GM21619 (cell line): ENCODE data around the gene G6PC3.
"Not testable (repeated sequence)": the region's sequence is repeated elsewhere in the genome, so short reads cannot be mapped to it uniquely, and the experiment has no call there.

Source experiments
- ATAC-seq: cut with Tn5 transposase; IDR thresholded peaks from one replicate; pipeline ENCODE4 v1.9.1; 2021; ENCODE audit not compliant: unreplicated experiment

Gene G6PC3

DNA sequence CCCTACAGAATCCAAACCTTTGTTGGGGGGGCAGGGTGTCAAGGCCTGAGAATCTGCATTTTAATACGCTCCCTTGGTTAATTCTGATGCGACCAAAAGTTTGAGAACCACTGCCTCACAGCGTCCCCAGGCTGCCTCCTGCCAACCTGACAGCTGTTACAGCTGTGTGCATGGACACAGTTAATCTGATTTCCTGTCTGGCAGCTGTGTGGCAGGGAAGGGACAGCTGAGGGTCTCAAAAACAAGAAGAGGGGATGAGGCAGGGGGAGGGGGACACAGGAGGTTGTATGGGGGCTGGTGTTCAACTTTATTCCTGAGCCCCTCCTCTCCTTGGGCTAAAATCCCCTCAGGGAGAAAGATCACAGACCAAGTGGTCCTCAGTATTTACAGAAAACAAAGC, 35.4 kb downstream of the G6PC3 start:
- ATAC-seq = no peak

GRCh38 chr17:44106801-44107200, 36.3 kb downstream of the G6PC3 start:
- no peak for ATAC-seq

- ATAC-seq = no peak
These were observed 38.1 kb downstream of the G6PC3 start for GRCh38 chr17:44108440-44109311.

DNA sequence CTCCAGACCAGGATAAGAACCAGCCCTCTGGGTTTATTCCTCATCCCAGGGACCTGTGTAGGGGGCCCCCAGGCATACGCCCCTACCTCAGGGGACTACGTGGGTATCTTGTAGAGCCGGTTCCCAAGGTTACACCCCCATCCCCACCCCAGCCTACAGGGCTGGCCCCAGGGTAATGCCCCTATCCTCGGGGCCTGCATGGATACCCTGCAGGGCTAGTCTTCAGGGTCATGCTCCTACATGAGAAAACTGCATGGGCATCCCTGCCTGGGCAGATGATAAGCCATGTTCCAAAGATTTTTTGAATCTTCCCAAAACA, 38.7 kb downstream of the G6PC3 start:
- ATAC-seq = no peak

GRCh38 chr17:44110011-44110686, 39.6 kb downstream of the G6PC3 start:
- no peak for ATAC-seq

DNA sequence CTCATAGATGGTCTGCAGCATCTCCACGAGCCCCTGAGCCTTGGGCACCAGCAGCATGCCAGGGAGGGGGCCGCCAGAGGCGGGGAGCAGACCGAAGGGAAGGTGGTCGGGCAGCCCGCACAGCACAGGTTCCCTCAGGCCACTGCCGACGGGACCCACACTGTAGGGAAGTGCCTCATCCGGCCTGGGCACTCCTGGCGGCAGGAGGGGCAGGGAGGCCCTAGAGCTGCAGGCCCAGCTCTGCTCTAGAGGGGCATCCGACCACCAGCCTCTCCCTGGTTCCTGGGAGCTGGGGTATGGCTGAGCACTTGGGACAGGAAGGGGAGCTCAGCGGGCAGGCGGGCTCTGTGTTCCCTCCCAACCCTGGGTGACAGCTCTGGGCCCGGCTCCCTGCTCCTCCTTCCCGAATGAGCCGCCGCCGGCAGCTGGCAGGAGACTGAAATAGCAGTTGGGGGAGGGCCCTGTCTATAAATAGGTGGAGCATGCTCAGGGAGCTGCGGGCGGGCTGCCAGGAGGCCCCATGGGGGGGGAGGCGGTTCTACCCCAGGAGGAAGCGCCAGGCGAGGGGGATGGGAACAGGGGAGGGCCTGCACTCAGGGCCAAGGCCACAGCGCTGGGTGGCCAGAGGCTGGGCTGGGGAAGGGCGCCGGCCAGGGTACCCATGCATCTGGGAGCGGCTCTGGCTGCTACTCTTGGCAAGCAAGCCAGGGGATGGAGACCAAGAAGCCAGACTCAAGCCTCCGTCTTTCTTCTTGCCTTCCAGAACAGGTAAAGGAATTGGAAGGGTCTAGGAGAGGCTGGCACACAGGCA, 40.5 kb downstream of the G6PC3 start:
- peak; percentile 64 for ATAC-seq

- ATAC-seq = no peak
These were observed 41.2 kb downstream of the G6PC3 start for GRCh38 chr17:44111777-44112176.

DNA sequence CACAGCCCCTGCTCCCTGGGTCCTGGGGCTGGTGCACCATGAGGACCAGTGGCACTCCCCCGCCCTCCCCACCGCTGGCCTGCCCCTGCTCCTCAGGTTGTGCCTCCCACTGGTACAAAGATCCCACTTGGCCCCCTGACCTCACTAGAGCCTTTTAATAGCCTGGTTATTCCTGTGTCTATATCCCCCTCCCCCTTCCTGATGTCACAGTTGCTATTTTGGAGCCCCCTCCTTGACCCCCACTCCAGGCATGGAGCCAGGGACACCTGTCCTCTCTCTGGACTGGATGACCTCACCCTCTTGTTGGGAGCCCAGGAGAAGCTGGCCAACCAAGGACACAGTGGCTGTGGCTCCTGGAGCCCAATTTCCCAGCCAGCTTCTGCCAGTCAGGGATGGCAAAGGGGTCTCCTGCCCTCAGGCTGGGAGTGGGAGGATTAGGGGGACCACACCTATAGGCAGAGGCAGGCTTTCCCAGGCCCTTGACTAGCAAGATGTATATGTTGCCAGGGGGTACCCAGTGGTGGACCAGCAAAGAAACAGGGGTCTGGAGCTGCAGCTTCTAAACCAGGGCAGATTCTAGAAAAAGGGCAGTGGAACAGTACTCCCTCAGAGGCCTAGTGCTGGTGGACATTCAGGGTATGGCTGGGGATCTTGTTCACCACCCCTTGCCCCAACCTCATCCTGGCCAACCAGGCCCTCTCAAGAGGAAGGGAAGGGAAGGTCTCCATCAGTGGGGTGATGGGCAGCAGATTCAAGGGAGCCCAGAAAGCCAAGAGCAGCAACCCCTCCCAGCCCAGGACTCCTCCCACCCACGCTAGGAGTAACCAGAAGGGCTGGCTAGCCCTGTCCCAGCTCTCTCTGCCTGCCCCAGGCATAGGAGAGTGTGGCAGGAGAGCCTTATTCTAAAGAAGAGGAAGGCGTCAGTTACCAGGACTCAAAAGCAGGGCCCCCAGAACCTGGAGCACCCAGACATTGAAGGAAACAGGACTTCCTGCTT, 42.0 kb downstream of the G6PC3 start:
- no peak for ATAC-seq

GRCh38 chr17:44113382-44113781, 42.8 kb downstream of the G6PC3 start:
- ATAC-seq = no peak

DNA sequence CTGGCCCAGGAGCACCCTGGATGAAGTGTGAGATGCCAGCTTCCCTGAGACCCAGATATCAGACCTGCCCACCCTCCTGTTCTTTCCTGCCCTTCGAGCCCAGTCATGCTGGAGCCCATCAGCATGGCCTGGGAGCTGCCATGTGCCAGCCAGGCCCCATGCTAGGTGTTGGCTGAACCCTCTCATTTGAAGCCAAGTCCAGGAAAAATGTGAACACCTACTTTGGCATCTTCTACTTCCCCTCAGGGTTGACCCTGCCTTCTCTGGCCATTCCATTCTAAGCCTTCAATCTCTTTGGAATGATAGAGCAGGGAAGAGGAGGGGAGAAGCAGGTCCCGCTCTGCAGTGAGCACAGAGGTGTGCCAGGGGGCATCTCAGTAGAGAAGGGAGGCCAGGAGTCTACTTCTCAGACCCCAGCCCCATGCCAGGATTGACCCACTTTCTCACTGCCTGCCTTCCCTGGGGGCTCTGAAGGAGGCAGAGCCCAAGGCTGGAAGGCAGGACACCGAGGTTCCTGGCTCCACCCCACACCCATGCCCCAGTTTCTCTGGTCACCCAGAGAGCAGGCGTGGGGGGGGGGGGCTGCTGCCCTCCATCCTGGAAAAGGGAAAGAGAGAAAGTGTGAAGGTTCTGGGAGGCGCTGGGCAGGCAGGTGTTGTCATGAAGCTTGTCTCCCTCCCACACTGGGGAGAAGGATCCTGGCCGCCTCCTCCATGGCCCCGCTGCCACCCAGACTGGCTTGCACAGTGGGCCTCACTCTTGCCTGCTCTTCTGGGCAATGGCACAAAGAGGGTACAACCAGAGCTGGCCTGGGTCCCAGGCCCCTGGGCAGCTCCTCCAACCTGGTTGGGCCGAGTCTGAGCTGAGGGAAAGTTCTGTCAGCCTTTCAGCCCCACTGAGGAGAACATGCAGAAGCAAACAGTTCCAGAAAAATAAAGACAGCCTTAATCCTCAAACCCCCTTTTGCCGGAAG, 43.6 kb downstream of the G6PC3 start:
- ATAC-seq = no peak

DNA sequence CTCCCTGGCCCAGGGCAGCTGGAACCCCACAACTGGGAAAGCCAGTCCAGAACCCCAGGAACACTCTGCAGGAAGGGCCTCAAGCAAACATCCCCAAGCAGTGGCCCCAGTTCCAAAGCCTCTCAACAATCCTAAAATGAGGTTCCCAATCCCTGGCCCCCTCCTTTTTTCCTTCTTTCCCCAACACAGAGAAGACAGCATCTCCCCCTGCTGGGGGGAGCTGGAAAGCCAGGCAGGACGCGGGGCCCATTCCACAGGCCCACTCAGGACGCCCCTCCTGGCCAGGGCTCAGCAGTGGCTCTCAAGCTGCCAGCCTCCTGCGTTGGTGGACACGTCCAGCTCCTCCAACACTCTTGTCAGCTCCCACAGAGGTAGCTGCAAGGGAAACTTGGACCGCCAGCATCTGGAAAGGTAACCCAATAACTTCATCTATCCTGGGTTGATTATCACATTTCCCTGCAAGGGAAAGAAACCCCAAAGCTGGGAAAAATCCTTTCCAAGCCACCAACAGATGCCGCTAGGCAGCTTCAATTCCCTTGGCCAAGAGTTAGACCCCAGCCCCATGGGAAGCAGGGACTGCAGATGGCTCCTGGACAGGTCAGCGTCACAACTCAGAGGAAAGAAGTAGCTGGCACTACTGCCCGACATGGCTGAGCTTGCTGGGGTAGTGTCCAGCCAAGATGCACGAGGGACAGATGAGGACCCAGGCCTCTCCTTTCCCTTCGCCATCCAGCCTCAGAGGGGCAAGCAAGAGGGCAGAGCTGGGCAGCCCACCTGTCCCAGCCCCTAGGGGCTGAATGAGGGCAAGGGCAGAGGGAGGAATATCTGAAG, 45.3 kb downstream of the G6PC3 start:
- no peak for ATAC-seq

- ATAC-seq = no peak
These were observed 46.8 kb downstream of the G6PC3 start for GRCh38 chr17:44117351-44117750.

DNA sequence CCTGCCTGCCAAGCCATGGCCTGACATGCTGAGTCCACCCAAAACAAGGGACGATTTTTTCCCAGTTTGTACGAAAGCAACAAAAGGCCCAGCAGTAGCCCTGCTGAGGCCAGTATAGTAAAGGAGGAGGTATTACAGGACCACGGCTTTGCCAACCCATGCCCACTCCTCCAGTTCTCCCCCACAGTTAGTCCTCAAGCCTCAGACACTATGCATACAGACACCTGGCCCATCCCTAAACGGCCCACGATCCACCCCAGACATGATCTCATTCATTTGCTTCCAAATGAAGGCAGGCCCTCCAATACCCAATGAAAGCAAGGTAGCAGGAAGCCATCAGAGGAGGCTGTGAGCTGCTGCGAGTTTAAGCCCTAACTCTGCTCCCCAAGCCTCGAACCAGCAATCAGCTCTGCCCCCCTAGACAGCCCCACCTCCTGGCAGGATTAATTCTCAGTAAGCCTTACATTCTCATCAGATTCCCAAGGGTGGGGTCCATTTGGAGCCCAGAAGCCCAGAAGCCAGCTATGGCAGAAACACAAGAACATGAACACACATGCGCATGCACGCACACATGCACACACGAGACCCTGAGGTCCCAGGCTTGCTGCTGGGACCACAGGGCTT, 48.0 kb downstream of the G6PC3 start:
- no peak for ATAC-seq

GRCh38 chr17:44119062-44119461, 48.5 kb downstream of the G6PC3 start:
- no peak for ATAC-seq

GRCh38 chr17:44119798-44120197, 49.3 kb downstream of the G6PC3 start:
- ATAC-seq = no peak

- ATAC-seq = not testable (repeated sequence)
These were observed 49.7 kb downstream of the G6PC3 start for GRCh38 chr17:44120281-44120680.

- no peak for ATAC-seq
These were observed 50.5 kb downstream of the G6PC3 start for GRCh38 chr17:44120851-44121605.
